Nephron (organoid): ENCODE measurements around the gene RNF41.

Experiments used
- H3K27ac Mint-ChIP-seq, 3 experiments: 2 replicates each; pipeline ENCODE4 v1.8.0; 2020; ENCODE audit warnings: mixed read lengths in 3 of 3, mild to moderate bottlenecking in 2 of 3, moderate library complexity in 1 of 3
- H3K27me3 Mint-ChIP-seq: 2 replicates; pipeline ENCODE4 v1.8.0; 2021; ENCODE audit warnings: low read depth, mild to moderate bottlenecking, moderate library complexity, mixed read lengths
- H3K36me3 Mint-ChIP-seq: 2 replicates; pipeline ENCODE4 v1.8.0; 2020; ENCODE audit warnings: low read depth, mixed read lengths
- H3K4me1 Mint-ChIP-seq: 2 replicates; pipeline ENCODE4 v1.8.0; 2020; ENCODE audit warnings: mixed read lengths
- H3K4me3 Mint-ChIP-seq, 3 experiments: 2 replicates each; pipeline ENCODE4 v1.8.0; 2020; ENCODE audit warnings: mild to moderate bottlenecking in 3 of 3, mixed read lengths in 3 of 3, moderate library complexity in 2 of 3
- H3K9me3 Mint-ChIP-seq: 2 replicates; pipeline ENCODE4 v1.8.0; 2020; ENCODE audit warnings: mixed read lengths
- CTCF ChIP-seq, 3 experiments: fragments of 200-600 bp; sonication (generic); IDR thresholded peaks; one replicate each; pipeline ENCODE4 v1.5.0; 2021; ENCODE audit warnings: antibody characterized with exemption in 3 of 3; ENCODE audit not compliant: unreplicated experiment in 3 of 3

RNF41 gene

GRCh38 chr12:56261503-56262232 is 39.9 kb upstream of the RNF41 start:
- no peak for TF ChIP-seq CTCF (IDR thresholded peaks at IDR 0.05; ENCODE audit: unreplicated experiment in 3 of 3)
- Mint-ChIP-seq H3K4me3 (peak overlapping the region in 2 of 3 experiments; percentile 21 to 66), H3K9me3 (peaks cover 2% of the 10 kb centered on the region), H3K27me3 (no peaks in the 10 kb centered on the region), H3K36me3 (no peaks in the 10 kb centered on the region), H3K4me1 (peaks cover 38% of the 10 kb centered on the region), H3K27ac (peak overlapping the region in 1 of 3 experiments; percentile 27)

- Mint-ChIP-seq H3K9me3 (peaks cover 2% of the 10 kb centered on the region), H3K4me3 (peak overlapping the region; percentile 6 to 68 (median 28)), H3K27ac (peak overlapping the region; percentile 23 to 43 (median 26)), H3K27me3 (no peaks in the 10 kb centered on the region), H3K36me3 (peaks cover 5% of the 10 kb centered on the region), H3K4me1 (peaks cover 39% of the 10 kb centered on the region)
- TF ChIP-seq CTCF (IDR thresholded peaks at IDR 0.05; ENCODE audit: unreplicated experiment in 3 of 3), result no peak
These were observed 39.2 kb upstream of the RNF41 start for GRCh38 chr12:56260921-56261320.

GRCh38 chr12:56260380-56260779 is 38.7 kb upstream of the RNF41 start:
- peak overlapping the region; percentile 40 to 68 (median 61) for H3K4me3 Mint-ChIP-seq
- peak overlapping the region; percentile 23 to 43 (median 26) for H3K27ac Mint-ChIP-seq
- H3K4me1 Mint-ChIP-seq, result peaks cover 40% of the 10 kb centered on the region
- H3K9me3 Mint-ChIP-seq, result peaks cover 2% of the 10 kb centered on the region
- peaks cover 6% of the 10 kb centered on the region for H3K36me3 Mint-ChIP-seq
- TF ChIP-seq CTCF (IDR thresholded peaks at IDR 0.05; ENCODE audit: unreplicated experiment in 3 of 3), result no peak
- H3K27me3 Mint-ChIP-seq, result no peaks in the 10 kb centered on the region

- Mint-ChIP-seq H3K9me3 (peaks cover 2% of the 10 kb centered on the region), H3K4me3 (peak overlapping the region; percentile 88 to 89 (median 89)), H3K27me3 (no peaks in the 10 kb centered on the region), H3K27ac (peak overlapping the region; percentile 94 to 98 (median 95)), H3K36me3 (peaks cover 19% of the 10 kb centered on the region), H3K4me1 (peaks cover 40% of the 10 kb centered on the region)
- no peak for TF ChIP-seq CTCF (IDR thresholded peaks at IDR 0.05; ENCODE audit: unreplicated experiment in 3 of 3)
These were observed 37.1 kb upstream of the RNF41 start for GRCh38 chr12:56258820-56259183.

- peaks cover 25% of the 10 kb centered on the region for H3K36me3 Mint-ChIP-seq
These were observed 36.5 kb upstream of the RNF41 start, which contains the start of gene ANKRD52 for GRCh38 chr12:56258068-56258819. Gene ANKRD52 (minus strand): TSS chr12:56258384. CDS start chr12:56258269, 115 bp downstream.

More at GRCh38 chr12:56258068-56258819, 36.5 kb upstream of the RNF41 start, which contains the start of gene ANKRD52:
- peak within 1 kb of the TSS; percentile 96 for H3K4me3 Mint-ChIP-seq
- H3K27me3 Mint-ChIP-seq, result no peaks in the 10 kb centered on the region
- peak within 1 kb of the TSS; percentile 94 to 98 (median 95) for H3K27ac Mint-ChIP-seq
- peaks cover 2% of the 10 kb centered on the region for H3K9me3 Mint-ChIP-seq
- peaks cover 40% of the 10 kb centered on the region for H3K4me1 Mint-ChIP-seq
- TF ChIP-seq CTCF (IDR thresholded peaks at IDR 0.05; ENCODE audit: unreplicated experiment in 3 of 3), result peak; percentile 68 to 90 (median 73)
